H9 (cell line): ENCODE results near the gene CPD. TPM values are rescaled to one million over a fixed set of nuclear protein-coding genes. Genes with fewer than 3 reads are reported as not detected.

Source experiments
- DNase-seq: peaks from one replicate; pipeline ENCODE4 v3.0.0-alpha.2; 2017
- H2AFZ ChIP-seq: one replicate; pipeline ENCODE4 v1.6.1; 2013; ENCODE audit warnings: mild to moderate bottlenecking, low read length, control low read depth, moderate library complexity
- H2AK5ac ChIP-seq: 2 replicates; pipeline ENCODE4 v1.6.1; 2013; ENCODE audit warnings: low read length, control low read depth, mixed read lengths; ENCODE audit not compliant: insufficient read length
- H2BK120ac ChIP-seq: one replicate; pipeline ENCODE4 v1.6.1; 2013; ENCODE audit warnings: low read depth, mild to moderate bottlenecking, low read length, control low read depth, inconsistent platforms; ENCODE audit not compliant: poor library complexity, severe bottlenecking
- H2BK12ac ChIP-seq: 2 replicates; pipeline ENCODE4 v1.6.1; 2013; ENCODE audit warnings: low read length, control low read depth, mixed read lengths, low read depth; ENCODE audit not compliant: insufficient read length
- H2BK15ac ChIP-seq: 2 replicates; pipeline ENCODE4 v1.6.1; 2013; ENCODE audit warnings: low read depth, low read length, control low read depth
- H2BK20ac ChIP-seq: one replicate; pipeline ENCODE4 v1.6.1; 2013; ENCODE audit warnings: low read depth, mild to moderate bottlenecking, low read length, control low read depth, inconsistent platforms; ENCODE audit not compliant: poor library complexity, severe bottlenecking
- H2BK5ac ChIP-seq: 2 replicates; pipeline ENCODE4 v1.6.1; 2013; ENCODE audit warnings: low read length, control low read depth, mixed read lengths; ENCODE audit not compliant: insufficient read length
- H3K14ac ChIP-seq: 2 replicates; pipeline ENCODE4 v1.6.1; 2013; ENCODE audit warnings: low read length, control low read depth; ENCODE audit not compliant: insufficient read depth
- H3K18ac ChIP-seq: 2 replicates; pipeline ENCODE4 v1.6.1; 2013; ENCODE audit warnings: low read depth, mild to moderate bottlenecking, mixed read lengths, low read length, control low read depth; ENCODE audit not compliant: insufficient read length
- H3K23ac ChIP-seq: 2 replicates; pipeline ENCODE4 v1.6.1; 2013; ENCODE audit warnings: low read length, control low read depth, mixed read lengths, low read depth; ENCODE audit not compliant: insufficient read length
- H3K23me2 ChIP-seq: 2 replicates; pipeline ENCODE4 v1.6.1; 2013; ENCODE audit warnings: low read depth, mild to moderate bottlenecking, mixed read lengths, low read length, control low read depth; ENCODE audit not compliant: insufficient read length, poor library complexity, severe bottlenecking
- H3K27ac ChIP-seq: 2 replicates; pipeline ENCODE4 v1.5.1; 2013; ENCODE audit warnings: low read length, control low read depth, mixed read lengths, low read depth; ENCODE audit not compliant: insufficient read length
- H3K27me3 ChIP-seq: 2 replicates; pipeline ENCODE4 v1.6.1; 2013; ENCODE audit warnings: low read length, control low read depth, inconsistent platforms; ENCODE audit not compliant: insufficient read depth
- H3K4ac ChIP-seq: 2 replicates; pipeline ENCODE4 v1.6.1; 2013; ENCODE audit warnings: low read depth, mild to moderate bottlenecking, control low read depth, inconsistent platforms, low read length, moderate library complexity
- H3K4me1 ChIP-seq: 2 replicates; pipeline ENCODE4 v1.6.1; 2013; ENCODE audit warnings: low read length, control low read depth, inconsistent platforms; ENCODE audit not compliant: insufficient read depth
- H3K4me2 ChIP-seq: 2 replicates; pipeline ENCODE4 v1.6.1; 2013; ENCODE audit warnings: low read length, control low read depth, mixed read lengths; ENCODE audit not compliant: insufficient read length, insufficient read depth
- H3K56ac ChIP-seq: 2 replicates; pipeline ENCODE4 v1.6.1; 2013; ENCODE audit warnings: low read depth, mild to moderate bottlenecking, mixed read lengths, low read length, control low read depth; ENCODE audit not compliant: insufficient read length
- H3K79me1 ChIP-seq: 2 replicates; pipeline ENCODE4 v1.6.1; 2013; ENCODE audit warnings: low read depth, mild to moderate bottlenecking, moderate library complexity, low read length, control low read depth, inconsistent platforms; ENCODE audit not compliant: insufficient read depth, poor library complexity, severe bottlenecking
- H3K79me2 ChIP-seq: 2 replicates; pipeline ENCODE4 v1.6.1; 2013; ENCODE audit warnings: low read length, control low read depth, inconsistent platforms; ENCODE audit not compliant: insufficient read depth
- H3K9ac ChIP-seq: 2 replicates; pipeline ENCODE4 v1.6.1; 2013; ENCODE audit warnings: low read length, control low read depth, mixed read lengths; ENCODE audit not compliant: insufficient read length; ENCODE audit errors: extremely low read depth
- H3K9me3 ChIP-seq: one replicate; pipeline ENCODE4 v1.6.1; 2013; ENCODE audit warnings: low read depth, low read length, inconsistent platforms; ENCODE audit not compliant: control insufficient read depth
- H3T11ph ChIP-seq: one replicate; pipeline ENCODE4 v1.6.1; 2013; ENCODE audit warnings: mild to moderate bottlenecking, low read length, control low read depth, inconsistent platforms
- H4K20me1 ChIP-seq: one replicate; pipeline ENCODE4 v1.6.1; 2013; ENCODE audit not compliant: control insufficient read depth, insufficient read length, insufficient read depth
- H4K5ac ChIP-seq: 2 replicates; pipeline ENCODE4 v1.6.1; 2013; ENCODE audit warnings: low read depth, mild to moderate bottlenecking, mixed read lengths, low read length, control low read depth; ENCODE audit not compliant: insufficient read length
- H4K8ac ChIP-seq: replicated peaks from 2 replicates; pipeline ENCODE4 v1.6.1; 2013; ENCODE audit warnings: low read length, control low read depth, mixed read lengths, low read depth; ENCODE audit not compliant: insufficient read length
- H4K91ac ChIP-seq: 2 replicates; pipeline ENCODE4 v1.6.1; 2013; ENCODE audit warnings: low read depth, mild to moderate bottlenecking, moderate library complexity, mixed read lengths, low read length, control low read depth; ENCODE audit not compliant: insufficient read length
- H3K27ac Mint-ChIP-seq, 3 experiments: 2 replicates in 2 of 3; 3 replicates in 1 of 3; pipeline ENCODE4 v1.8.0; 2020 to 2021; ENCODE audit warnings: mixed read lengths in 3 of 3, mild to moderate bottlenecking in 1 of 3, moderate library complexity in 1 of 3
- H3K27me3 Mint-ChIP-seq: 2 replicates; pipeline ENCODE4 v1.8.0; 2021; ENCODE audit warnings: low read depth, mild to moderate bottlenecking, moderate library complexity, mixed read lengths
- H3K36me3 Mint-ChIP-seq, 3 experiments: 2 replicates in 2 of 3; 3 replicates in 1 of 3; pipeline ENCODE4 v1.8.0; 2020 to 2021; ENCODE audit warnings: low read depth in 3 of 3, mixed read lengths in 3 of 3; ENCODE audit not compliant: insufficient read depth in 1 of 3
- H3K4me1 Mint-ChIP-seq, 2 experiments: 2 replicates each; pipeline ENCODE4 v1.8.0; 2020; ENCODE audit warnings: mixed read lengths in 2 of 2
- H3K4me3 Mint-ChIP-seq, 2 experiments: 2 replicates in 1 of 2; 3 replicates in 1 of 2; pipeline ENCODE4 v1.8.0; 2020 to 2021; ENCODE audit warnings: mild to moderate bottlenecking in 2 of 2, mixed read lengths in 2 of 2, moderate library complexity in 1 of 2
- H3K9me3 Mint-ChIP-seq, 2 experiments: 2 replicates in 1 of 2; 3 replicates in 1 of 2; pipeline ENCODE4 v1.8.0; 2020; ENCODE audit warnings: mild to moderate bottlenecking in 2 of 2, mixed read lengths in 2 of 2, moderate library complexity in 1 of 2
- CTCF ChIP-seq: fragments of 200-600 bp; sonication (generic); conservative IDR thresholded peaks from 3 replicates; pipeline ENCODE4 v1.8.0; 2021; ENCODE audit warnings: antibody characterized with exemption, mild to moderate bottlenecking
- WGBS: extraction: QIAGEN DNeasy Blood & Tissue Kit; methylation state at CpG from one replicate; pipeline ENCODE4 v1.1.7; 2013; ENCODE audit warnings: missing lambda C conversion rate, low lambda C conversion rate, mixed read lengths; ENCODE audit not compliant: insufficient read length; ENCODE audit errors: extremely low coverage; 5-methylcytosine and 5-hydroxymethylcytosine counted together
- total RNA-seq: library from RNA; stranded (reverse); gene quantifications from 2 replicates; pipeline ENCODE4 v1.2.1, GENCODE V29; 2021

CPD gene
- total RNA-seq, 1 experiment from 2014 or later, result 47.0 TPM

- H3K9me3 Mint-ChIP-seq, result no peaks in the 10 kb centered on the region
- H3K4ac ChIP-seq, result no peak overlapping the region
- H3K56ac ChIP-seq, result no peak overlapping the region
- no peak for TF ChIP-seq CTCF
- no peak overlapping the region for H3K18ac ChIP-seq
- no peak for DNase-seq
- H4K8ac ChIP-seq, result no peak overlapping the region
- H3K27ac ChIP-seq, result no peak overlapping the region
- H3K14ac ChIP-seq, result no peak overlapping the region
- H3K23me2 ChIP-seq, result no peaks in the 10 kb centered on the region
- H3K79me2 ChIP-seq, result no peaks in the 10 kb centered on the region
- no peak overlapping the region for H3K9ac ChIP-seq
- no peaks in the 10 kb centered on the region for H3K79me1 ChIP-seq
- WGBS, result 100% methylated on average over 1 of the region's 4 CpGs
- H2BK20ac ChIP-seq, result no peak overlapping the region
- peaks cover 0 to under 1% (median 0%) of the 10 kb centered on the region in 3 experiments; a peak in 3 of 7 replicates for H3K36me3 Mint-ChIP-seq
- no peaks in the 10 kb centered on the region for H3K27me3 Mint-ChIP-seq
- H3K4me1 Mint-ChIP-seq, result no peaks in the 10 kb centered on the region
- no peak overlapping the region for H4K91ac ChIP-seq
- H2AFZ ChIP-seq, result no peak overlapping the region
- H2BK12ac ChIP-seq, result no peak overlapping the region
- H2BK120ac ChIP-seq, result no peak overlapping the region
- H3K4me3 Mint-ChIP-seq, result no peak overlapping the region
- no peaks in the 10 kb centered on the region for H3K4me1 ChIP-seq
- no peak overlapping the region for H3K23ac ChIP-seq
- H2AK5ac ChIP-seq, result no peak overlapping the region
- no peak overlapping the region for H3T11ph ChIP-seq
- no peak overlapping the region for H2BK15ac ChIP-seq
- no peaks in the 10 kb centered on the region for H4K20me1 ChIP-seq
- H3K4me2 ChIP-seq, result no peak overlapping the region
- H2BK5ac ChIP-seq, result no peak overlapping the region
- H3K27me3 ChIP-seq, result no peaks in the 10 kb centered on the region
- H3K9me3 ChIP-seq, result no peaks in the 10 kb centered on the region
- no peak overlapping the region for H4K5ac ChIP-seq
- H3K27ac Mint-ChIP-seq, result no peak overlapping the region
Measured at GRCh38 chr17:30396612-30397011, 17.9 kb downstream of the CPD start.
